Measurements from ENCODE around the gene YAF2.

The YAF2 gene

DNA sequence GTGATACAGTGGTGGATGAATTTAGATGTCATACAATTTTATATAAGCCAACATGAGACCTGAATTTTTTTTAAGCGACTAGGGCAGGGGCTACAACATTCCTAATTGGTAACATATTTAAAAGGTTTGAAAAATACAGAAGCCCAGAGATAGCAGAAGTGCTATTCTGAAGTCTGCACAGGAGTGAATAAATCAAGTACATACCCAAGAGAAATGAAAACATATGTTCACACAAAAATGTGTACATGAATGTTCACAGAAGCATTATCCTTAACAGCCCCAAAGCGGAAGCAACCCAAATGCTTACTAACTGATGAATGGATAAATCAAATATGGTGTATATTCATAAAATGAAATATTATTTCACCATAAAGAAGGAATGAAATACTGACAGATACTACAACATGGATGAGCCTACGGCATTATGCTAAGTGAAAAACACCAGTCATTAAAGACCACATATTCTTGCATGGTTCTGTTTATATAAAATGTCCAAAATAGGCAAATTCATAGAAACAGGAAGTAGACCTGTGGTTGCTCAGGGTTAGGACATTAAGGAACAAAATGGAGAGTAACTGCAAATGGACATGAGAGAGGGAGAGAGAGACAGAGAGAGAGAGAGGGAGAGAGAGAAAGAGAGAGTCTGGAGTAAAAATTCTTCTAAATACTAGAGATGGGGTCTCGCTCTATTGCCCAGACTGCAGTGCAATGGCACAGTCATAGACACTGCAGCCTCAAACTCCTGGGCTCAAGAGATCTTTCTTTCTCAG is 65.4 kb downstream of the YAF2 start:
- Histone ChIP-seq H4K8ac (ENCODE audit: low read depth, low read length) (no peak overlapping the region), H3K27ac (ENCODE audit: low read depth, low read length) (no peak overlapping the region), H3K79me2 (ENCODE audit: control insufficient read depth, insufficient read depth, low read length) (no peaks in the 10 kb centered on the region), H3K4me1 (ENCODE audit: control insufficient read depth, low read depth, low read length) (no peaks in the 10 kb centered on the region), H3K79me1 (ENCODE audit: low read length) (no peaks in the 10 kb centered on the region), H3K18ac (ENCODE audit: low read length) (no peak overlapping the region), H3K4ac (ENCODE audit: low read depth, low read length) (no peak overlapping the region), H2BK5ac (ENCODE audit: low read length) (no peak overlapping the region), H3K23ac (ENCODE audit: low read length) (no peak overlapping the region), H2BK15ac (replicated peaks; ENCODE audit: low read depth) (no peak overlapping the region), H3K36me3 (ENCODE audit: control insufficient read depth, insufficient read depth, low read length) (no peaks in the 10 kb centered on the region), H4K5ac (ENCODE audit: low read length) (no peak overlapping the region), H2AK5ac (ENCODE audit: low read length) (no peak overlapping the region), H3K27me3 (ENCODE audit: insufficient read depth, low read length, poor library complexity) (no peaks in the 10 kb centered on the region), H3K4me2 (ENCODE audit: low read length) (no peak overlapping the region), H3K4me3 (ENCODE audit: low read length) (no peak overlapping the region), H2BK120ac (ENCODE audit: low read depth, low read length) (no peak overlapping the region), H3K9ac (ENCODE audit: low read length) (no peak overlapping the region), H3K56ac (ENCODE audit: low read length) (no peak overlapping the region)
- DNase-seq, result no peak
- no CpG with 5 or more reads among the region's 4 CpGs for WGBS (ENCODE audit: extremely low coverage, insufficient coverage, low lambda C conversion rate)

- no peaks in the 10 kb centered on the region for H3K4me1 ChIP-seq (ENCODE audit: control insufficient read depth, low read depth, low read length)
- no peak overlapping the region for H2BK5ac ChIP-seq (ENCODE audit: low read length)
- H3K4me2 ChIP-seq (ENCODE audit: low read length), result no peak overlapping the region
- H3K23ac ChIP-seq (ENCODE audit: low read length), result no peak overlapping the region
- no peak overlapping the region for H3K9ac ChIP-seq (ENCODE audit: low read length)
- no peak overlapping the region for H3K27ac ChIP-seq (ENCODE audit: low read depth, low read length)
- H2BK120ac ChIP-seq (ENCODE audit: low read depth, low read length), result no peak overlapping the region
- H2BK15ac ChIP-seq (replicated peaks; ENCODE audit: low read depth), result no peak overlapping the region
- H4K8ac ChIP-seq (ENCODE audit: low read depth, low read length), result no peak overlapping the region
- no peak overlapping the region for H3K4ac ChIP-seq (ENCODE audit: low read depth, low read length)
- H3K27me3 ChIP-seq (ENCODE audit: insufficient read depth, low read length, poor library complexity), result no peaks in the 10 kb centered on the region
- no peak overlapping the region for H3K18ac ChIP-seq (ENCODE audit: low read length)
- no peak overlapping the region for H4K5ac ChIP-seq (ENCODE audit: low read length)
- H3K56ac ChIP-seq (ENCODE audit: low read length), result no peak overlapping the region
- no peak for DNase-seq
- H2AK5ac ChIP-seq (ENCODE audit: low read length), result no peak overlapping the region
- WGBS (ENCODE audit: extremely low coverage, insufficient coverage, low lambda C conversion rate), result no CpG with 5 or more reads among the region's 6 CpGs
- H3K79me1 ChIP-seq (ENCODE audit: low read length), result no peaks in the 10 kb centered on the region
- no peaks in the 10 kb centered on the region for H3K36me3 ChIP-seq (ENCODE audit: control insufficient read depth, insufficient read depth, low read length)
- no peaks in the 10 kb centered on the region for H3K79me2 ChIP-seq (ENCODE audit: control insufficient read depth, insufficient read depth, low read length)
- no peak overlapping the region for H3K4me3 ChIP-seq (ENCODE audit: low read length)
These were observed 70.3 kb downstream of the YAF2 start for GRCh38 chr12:42167711-42168110.

DNA sequence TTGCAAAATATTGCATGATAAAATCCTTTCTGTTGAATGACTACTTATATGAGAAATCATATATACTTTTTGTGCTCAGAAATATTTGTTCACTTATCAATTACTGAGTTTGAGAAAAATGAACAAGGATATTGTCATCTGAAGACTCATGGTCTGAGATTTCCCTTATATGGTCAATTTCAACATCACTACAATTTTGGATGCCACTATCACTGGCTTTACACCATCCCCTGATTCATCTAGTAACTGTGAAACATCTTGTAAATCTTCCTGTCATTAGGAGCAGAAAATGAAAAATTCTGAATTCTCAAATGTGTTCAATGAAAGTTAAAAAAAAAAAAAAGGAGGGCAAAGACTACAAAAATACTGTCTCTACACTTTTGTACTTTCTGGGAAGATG is 71.5 kb downstream of the YAF2 start:
- no peak for DNase-seq
- H2BK120ac ChIP-seq (ENCODE audit: low read depth, low read length), result no peak overlapping the region
- H3K79me2 ChIP-seq (ENCODE audit: control insufficient read depth, insufficient read depth, low read length), result no peaks in the 10 kb centered on the region

DNA sequence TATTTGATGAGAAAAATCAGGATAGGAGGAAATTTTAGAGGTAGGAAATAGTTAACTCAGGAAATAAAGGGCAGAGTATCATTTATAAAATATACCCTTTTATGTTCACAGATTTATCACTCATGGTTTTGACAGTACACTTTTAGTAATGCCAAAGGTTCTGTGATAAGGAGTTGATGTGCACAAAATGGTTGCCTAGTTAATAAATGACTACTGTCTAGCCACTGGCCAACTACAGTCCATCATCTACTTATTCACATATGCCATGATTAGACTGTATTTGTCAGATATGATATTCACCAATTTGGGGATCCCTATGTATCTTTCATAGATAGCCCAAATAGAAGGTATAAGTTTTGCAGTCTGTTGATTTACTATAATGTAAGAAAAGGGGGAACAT is 74.1 kb downstream of the YAF2 start:
- H3K79me2 ChIP-seq (ENCODE audit: control insufficient read depth, insufficient read depth, low read length), result no peaks in the 10 kb centered on the region

More for the DNA sequence above, 71.5 kb downstream of the YAF2 start:
- no peak overlapping the region for H4K5ac ChIP-seq (ENCODE audit: low read length)
- no peak overlapping the region for H3K18ac ChIP-seq (ENCODE audit: low read length)
- H4K8ac ChIP-seq (ENCODE audit: low read depth, low read length), result no peak overlapping the region
- no peak overlapping the region for H3K4me2 ChIP-seq (ENCODE audit: low read length)
- no peak overlapping the region for H3K23ac ChIP-seq (ENCODE audit: low read length)
- no peak overlapping the region for H2BK5ac ChIP-seq (ENCODE audit: low read length)
- no peak overlapping the region for H2AK5ac ChIP-seq (ENCODE audit: low read length)
- no peak overlapping the region for H3K9ac ChIP-seq (ENCODE audit: low read length)
- H3K27ac ChIP-seq (ENCODE audit: low read depth, low read length), result no peak overlapping the region
- no peak overlapping the region for H2BK15ac ChIP-seq (replicated peaks; ENCODE audit: low read depth)
- no peaks in the 10 kb centered on the region for H3K4me1 ChIP-seq (ENCODE audit: control insufficient read depth, low read depth, low read length)
- no peaks in the 10 kb centered on the region for H3K36me3 ChIP-seq (ENCODE audit: control insufficient read depth, insufficient read depth, low read length)
- no peak overlapping the region for H3K4me3 ChIP-seq (ENCODE audit: low read length)
- H3K4ac ChIP-seq (ENCODE audit: low read depth, low read length), result no peak overlapping the region
- H3K56ac ChIP-seq (ENCODE audit: low read length), result no peak overlapping the region
- H3K79me1 ChIP-seq (ENCODE audit: low read length), result no peaks in the 10 kb centered on the region
- no peaks in the 10 kb centered on the region for H3K27me3 ChIP-seq (ENCODE audit: insufficient read depth, low read length, poor library complexity)

GRCh38 chr12:42162965-42163364 is 75.1 kb downstream of the YAF2 start:
- Histone ChIP-seq H4K8ac (ENCODE audit: low read depth, low read length) (no peak overlapping the region), H3K56ac (ENCODE audit: low read length) (no peak overlapping the region), H2AK5ac (ENCODE audit: low read length) (no peak overlapping the region), H3K9ac (ENCODE audit: low read length) (no peak overlapping the region), H3K36me3 (ENCODE audit: control insufficient read depth, insufficient read depth, low read length) (no peaks in the 10 kb centered on the region), H2BK5ac (ENCODE audit: low read length) (no peak overlapping the region), H3K27ac (ENCODE audit: low read depth, low read length) (no peak overlapping the region), H3K4ac (ENCODE audit: low read depth, low read length) (no peak overlapping the region), H3K23ac (ENCODE audit: low read length) (no peak overlapping the region), H3K4me3 (ENCODE audit: low read length) (no peak overlapping the region), H3K4me1 (ENCODE audit: control insufficient read depth, low read depth, low read length) (no peaks in the 10 kb centered on the region), H4K5ac (ENCODE audit: low read length) (no peak overlapping the region), H2BK15ac (replicated peaks; ENCODE audit: low read depth) (no peak overlapping the region), H2BK120ac (ENCODE audit: low read depth, low read length) (no peak overlapping the region), H3K79me1 (ENCODE audit: low read length) (no peaks in the 10 kb centered on the region), H3K18ac (ENCODE audit: low read length) (no peak overlapping the region), H3K27me3 (ENCODE audit: insufficient read depth, low read length, poor library complexity) (no peaks in the 10 kb centered on the region), H3K4me2 (ENCODE audit: low read length) (no peak overlapping the region), H3K79me2 (ENCODE audit: control insufficient read depth, insufficient read depth, low read length) (no peaks in the 10 kb centered on the region)
- no CpG with 5 or more reads among the region's 1 CpG for WGBS (ENCODE audit: extremely low coverage, insufficient coverage, low lambda C conversion rate)
- no peak for DNase-seq

More for the DNA sequence above, 74.1 kb downstream of the YAF2 start:
- no peak overlapping the region for H3K23ac ChIP-seq (ENCODE audit: low read length)
- H4K5ac ChIP-seq (ENCODE audit: low read length), result no peak overlapping the region
- H3K79me1 ChIP-seq (ENCODE audit: low read length), result no peaks in the 10 kb centered on the region
- no peak overlapping the region for H3K27ac ChIP-seq (ENCODE audit: low read depth, low read length)
- H2BK5ac ChIP-seq (ENCODE audit: low read length), result no peak overlapping the region
- H3K4ac ChIP-seq (ENCODE audit: low read depth, low read length), result no peak overlapping the region
- DNase-seq, result no peak
- H2AK5ac ChIP-seq (ENCODE audit: low read length), result no peak overlapping the region
- H3K4me3 ChIP-seq (ENCODE audit: low read length), result no peak overlapping the region
- no peak overlapping the region for H3K18ac ChIP-seq (ENCODE audit: low read length)
- no peak overlapping the region for H2BK120ac ChIP-seq (ENCODE audit: low read depth, low read length)
- no peak overlapping the region for H3K56ac ChIP-seq (ENCODE audit: low read length)
- no peak overlapping the region for H3K4me2 ChIP-seq (ENCODE audit: low read length)
- no peaks in the 10 kb centered on the region for H3K4me1 ChIP-seq (ENCODE audit: control insufficient read depth, low read depth, low read length)
- no peak overlapping the region for H2BK15ac ChIP-seq (replicated peaks; ENCODE audit: low read depth)
- H3K36me3 ChIP-seq (ENCODE audit: control insufficient read depth, insufficient read depth, low read length), result no peaks in the 10 kb centered on the region
- no peaks in the 10 kb centered on the region for H3K27me3 ChIP-seq (ENCODE audit: insufficient read depth, low read length, poor library complexity)
- H3K9ac ChIP-seq (ENCODE audit: low read length), result no peak overlapping the region
- H4K8ac ChIP-seq (ENCODE audit: low read depth, low read length), result no peak overlapping the region

- H3K23ac ChIP-seq (ENCODE audit: low read length), result no peak overlapping the region
- H4K5ac ChIP-seq (ENCODE audit: low read length), result no peak overlapping the region
- no peak overlapping the region for H2BK120ac ChIP-seq (ENCODE audit: low read depth, low read length)
- no peak overlapping the region for H2BK5ac ChIP-seq (ENCODE audit: low read length)
- no peak overlapping the region for H3K18ac ChIP-seq (ENCODE audit: low read length)
- no peak overlapping the region for H3K9ac ChIP-seq (ENCODE audit: low read length)
- no peak overlapping the region for H2AK5ac ChIP-seq (ENCODE audit: low read length)
- no peak overlapping the region for H3K4me3 ChIP-seq (ENCODE audit: low read length)
- no peak overlapping the region for H2BK15ac ChIP-seq (replicated peaks; ENCODE audit: low read depth)
- H3K4ac ChIP-seq (ENCODE audit: low read depth, low read length), result no peak overlapping the region
- H4K8ac ChIP-seq (ENCODE audit: low read depth, low read length), result no peak overlapping the region
- H3K27ac ChIP-seq (ENCODE audit: low read depth, low read length), result no peak overlapping the region
- no peaks in the 10 kb centered on the region for H3K79me2 ChIP-seq (ENCODE audit: control insufficient read depth, insufficient read depth, low read length)
- no peak overlapping the region for H3K56ac ChIP-seq (ENCODE audit: low read length)
- H3K79me1 ChIP-seq (ENCODE audit: low read length), result no peaks in the 10 kb centered on the region
- no peaks in the 10 kb centered on the region for H3K36me3 ChIP-seq (ENCODE audit: control insufficient read depth, insufficient read depth, low read length)
- no peak overlapping the region for H3K4me2 ChIP-seq (ENCODE audit: low read length)
- no peak for DNase-seq
- no peaks in the 10 kb centered on the region for H3K27me3 ChIP-seq (ENCODE audit: insufficient read depth, low read length, poor library complexity)
- no peaks in the 10 kb centered on the region for H3K4me1 ChIP-seq (ENCODE audit: control insufficient read depth, low read depth, low read length)
These were observed 75.9 kb downstream of the YAF2 start for GRCh38 chr12:42162193-42162592.
